CD4-positive, alpha-beta T cell (primary cell): ENCODE measurements around the gene UGT1A10. TPM values are rescaled to one million over a fixed set of nuclear protein-coding genes. Genes with fewer than 3 reads are reported as not detected.
"Not testable (repeated sequence)": the region's sequence is repeated elsewhere in the genome, so short reads cannot be mapped to it uniquely, and the experiment has no call there.

Experiments
- ATAC-seq: fragments of 200-7000 bp; cut with Tn5 transposase; one replicate; pipeline ENCODE4 v1.10.0; 2022; ENCODE audit warnings: mild to moderate bottlenecking; ENCODE audit not compliant: poor library complexity
- CTCF ChIA-PET: fragments of 350-600 bp; sonication (Branson Sonifier 250); formaldehyde crosslinking; loops from one replicate; lab custom pipeline; 2021; ENCODE audit warnings: antibody characterized with exemption, inconsistent platforms; lab: Charles Lee
- POLR2A ChIA-PET: fragments of 350-600 bp; sonication (Branson Sonifier 250); formaldehyde crosslinking; loops from one replicate; lab custom pipeline; 2021; ENCODE audit warnings: antibody characterized with exemption, inconsistent platforms; lab: Charles Lee
- DNase-seq, 14 experiments: peaks; one replicate each; pipeline ENCODE4 v3.0.0-alpha.2; 2013 to 2020; ENCODE audit warnings: mixed read lengths in 2 of 14
- H3K27ac ChIP-seq, 2 donors: one replicate each; pipeline versions ENCODE4 v1.5.1 to v1.7.0; 2013; ENCODE audit warnings: low read length in 2 of 2, low read depth in 1 of 2, mild to moderate bottlenecking in 1 of 2
- H3K27me3 ChIP-seq, 2 experiments: 1 replicate in 1 of 2; 2 replicates in 1 of 2; pipeline versions ENCODE4 v1.6.1 to v1.7.0; 2013; ENCODE audit warnings: low read length in 2 of 2, control low read depth in 1 of 2, mild to moderate bottlenecking in 1 of 2, moderate library complexity in 1 of 2; ENCODE audit not compliant: insufficient read depth in 2 of 2, control insufficient read depth in 1 of 2
- H3K36me3 ChIP-seq: one replicate; pipeline ENCODE4 v1.6.1; 2013; ENCODE audit warnings: low read length, control low read depth; ENCODE audit not compliant: insufficient read depth
- H3K4me1 ChIP-seq: one replicate; pipeline ENCODE4 v1.6.1; 2013; ENCODE audit warnings: low read length, control low read depth; ENCODE audit not compliant: insufficient read depth
- H3K4me3 ChIP-seq: one replicate; pipeline ENCODE4 v1.5.1; 2013; ENCODE audit warnings: mild to moderate bottlenecking, low read length, moderate library complexity
- H3K9me3 ChIP-seq, 2 experiments: 1 replicate in 1 of 2; 2 replicates in 1 of 2; pipeline versions ENCODE4 v1.6.1 to v1.7.0; 2013; ENCODE audit warnings: low read length in 2 of 2, mild to moderate bottlenecking in 2 of 2, control low read depth in 1 of 2, moderate library complexity in 1 of 2; ENCODE audit not compliant: control insufficient read depth in 1 of 2, insufficient read depth in 1 of 2
- H3K27ac Mint-ChIP-seq: one replicate; pipeline ENCODE4 v1.8.0; 2020; ENCODE audit warnings: mixed read lengths
- H3K27me3 Mint-ChIP-seq: one replicate; pipeline ENCODE4 v1.8.0; 2021; ENCODE audit warnings: mixed read lengths
- H3K36me3 Mint-ChIP-seq: one replicate; pipeline ENCODE4 v1.8.0; 2021; ENCODE audit warnings: low read depth, mixed read lengths
- H3K4me1 Mint-ChIP-seq: one replicate; pipeline ENCODE4 v1.8.0; 2021; ENCODE audit warnings: low read depth, mixed read lengths
- H3K4me3 Mint-ChIP-seq: one replicate; pipeline ENCODE4 v1.8.0; 2020; ENCODE audit warnings: mild to moderate bottlenecking, mixed read lengths
- H3K9me3 Mint-ChIP-seq: one replicate; pipeline ENCODE4 v1.8.0; 2020; ENCODE audit warnings: mixed read lengths
- CTCF ChIP-seq: fragments of 200-600 bp; IDR thresholded peaks from one replicate; pipeline ENCODE4 v1.8.0; 2022; ENCODE audit warnings: antibody characterized with exemption, mild to moderate bottlenecking
- intact Hi-C, 2 experiments: fragments of 100-400 bp; cut with DNase I in 1 of 2; cut with micrococcal nuclease in 1 of 2; formaldehyde crosslinking; loops; one replicate each; pipeline versions ENCODE4 v1.15.1 to v1.9.0; 2023 to 2025; cut with DNase I, micrococcal nuclease
- total RNA-seq, 174 experiments: library from RNA in 2 of 174; stranded (reverse) in 2 of 174; gene quantifications; one replicate each; pipeline ENCODE4 v1.2.3 and lab custom pipeline; 2021 to 2026

The UGT1A10 gene
- total RNA-seq, 2 experiments from 2014 or later = not detected

DNA sequence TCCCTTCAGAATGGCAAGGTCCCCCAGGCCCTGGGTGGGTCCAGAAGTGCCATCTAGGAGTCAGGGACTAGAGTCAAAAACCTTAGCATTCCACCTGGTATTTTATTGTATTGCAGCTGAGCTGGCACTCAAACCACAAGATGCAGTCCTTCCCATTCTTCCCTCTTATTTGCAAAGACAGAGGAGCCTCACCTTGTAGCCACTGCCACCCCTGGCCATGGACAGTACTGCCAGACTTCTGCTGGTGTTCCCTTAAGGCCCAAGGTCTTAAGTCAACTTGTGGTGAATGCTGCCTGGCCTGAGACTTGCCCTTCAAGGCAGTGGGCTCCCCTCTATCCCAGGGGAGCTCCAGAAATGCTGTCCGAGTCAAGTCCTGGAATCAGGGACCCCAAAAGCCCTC, 6.9 kb downstream of the UGT1A10 start:
- Histone ChIP-seq H3K4me1 (no peaks in the 10 kb centered on the region), H3K4me3 (no peak overlapping the region), H3K27me3 (no peaks in the 10 kb centered on the region), H3K9me3 (peaks cover 9 to 16% of the 10 kb centered on the region in 2 experiments), H3K36me3 (no peaks in the 10 kb centered on the region), H3K27ac (no peak overlapping the region)
- ATAC-seq (no peak), DNase-seq (no peak)
- POLR2A ChIA-PET = no interaction called here
- Mint-ChIP-seq H3K9me3 (peaks cover 6% of the 10 kb centered on the region), H3K27ac (no peak overlapping the region), H3K27me3 (peaks cover 24% of the 10 kb centered on the region), H3K4me3 (no peak overlapping the region), H3K4me1 (peaks cover 13% of the 10 kb centered on the region), H3K36me3 (no peaks in the 10 kb centered on the region)
- no peak for TF ChIP-seq CTCF
- intact Hi-C loops = no loop called here
- CTCF ChIA-PET = no interaction called here

DNA sequence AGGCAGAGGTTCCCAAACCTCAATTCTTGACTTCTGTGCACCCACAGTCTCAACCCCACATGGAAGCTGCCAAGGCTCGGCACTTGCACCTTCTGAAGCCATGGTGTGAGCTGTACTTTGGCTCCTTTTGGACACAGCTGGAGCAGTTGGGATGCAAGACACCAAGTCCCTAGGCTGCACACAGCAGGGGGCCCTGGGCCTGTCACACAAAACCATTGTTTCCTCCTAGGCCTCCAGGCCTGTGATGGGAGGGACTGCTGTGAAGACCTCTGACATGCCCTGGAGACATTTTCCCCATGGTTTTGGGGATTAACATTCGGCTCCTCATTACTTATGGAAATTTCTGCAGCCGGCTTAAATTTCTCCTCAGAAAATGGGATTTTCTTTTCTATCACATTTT, 9.8 kb downstream of the UGT1A10 start:
- H3K27ac ChIP-seq, ATAC-seq, H3K27ac Mint-ChIP-seq, H3K36me3 ChIP-seq, H3K4me1 ChIP-seq, H3K36me3 Mint-ChIP-seq, H3K9me3 Mint-ChIP-seq, intact Hi-C loops, H3K4me3 ChIP-seq, H3K27me3 ChIP-seq, POLR2A ChIA-PET, H3K4me1 Mint-ChIP-seq, DNase-seq, H3K4me3 Mint-ChIP-seq, CTCF ChIA-PET: not testable (repeated sequence)
- peaks cover 9 to 16% of the 10 kb centered on the region in 2 experiments for H3K9me3 ChIP-seq
- H3K27me3 Mint-ChIP-seq = peaks cover 33% of the 10 kb centered on the region

DNA sequence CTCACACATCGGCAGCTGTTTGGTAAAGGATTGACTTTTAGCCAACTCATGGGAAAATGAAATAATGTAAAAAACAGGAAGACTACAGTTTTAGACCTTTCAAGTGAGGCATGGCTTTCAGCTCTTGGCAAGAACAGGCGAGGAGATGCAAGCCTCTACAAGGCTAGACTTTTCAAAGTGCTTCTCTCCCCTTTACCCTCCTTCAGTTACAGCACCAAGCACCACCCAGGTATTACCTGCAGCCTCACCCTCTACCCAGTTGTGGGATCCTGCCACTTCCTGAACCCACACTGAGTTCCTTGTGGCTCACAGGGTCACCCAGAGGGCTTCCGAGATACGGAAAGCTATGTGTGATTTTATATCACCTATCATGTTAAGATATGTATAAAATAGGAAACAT, 14.7 kb downstream of the UGT1A10 start:
- peaks cover 2 to 3% of the 10 kb centered on the region in 2 experiments for H3K9me3 ChIP-seq
- intact Hi-C loops = no loop called here
- no peaks in the 10 kb centered on the region for H3K36me3 Mint-ChIP-seq
- ChIA-PET CTCF (no interaction called here), POLR2A (no interaction called here)
- no peak overlapping the region for H3K27ac ChIP-seq
- H3K27ac Mint-ChIP-seq = no peak overlapping the region
- H3K4me3 Mint-ChIP-seq = no peak overlapping the region
- H3K36me3 ChIP-seq = no peaks in the 10 kb centered on the region
- peaks cover 6% of the 10 kb centered on the region for H3K9me3 Mint-ChIP-seq
- ATAC-seq (no peak), DNase-seq (no peak)
- H3K4me1 ChIP-seq = no peaks in the 10 kb centered on the region
- peaks cover 0 to 4% of the 10 kb centered on the region in 2 experiments for H3K27me3 ChIP-seq
- peaks cover 51% of the 10 kb centered on the region for H3K27me3 Mint-ChIP-seq
- no peaks in the 10 kb centered on the region for H3K4me1 Mint-ChIP-seq
- no peak for TF ChIP-seq CTCF
- H3K4me3 ChIP-seq = no peak overlapping the region

- no peak overlapping the region for H3K4me3 ChIP-seq
- ChIA-PET CTCF (no interaction called here), POLR2A (no interaction called here)
- no peaks in the 10 kb centered on the region for H3K36me3 ChIP-seq
- no peak for DNase-seq
- TF ChIP-seq CTCF = no peak
- H3K27ac ChIP-seq = no peak overlapping the region
- H3K9me3 ChIP-seq = no peaks in the 10 kb centered on the region
- peaks cover 4% of the 10 kb centered on the region for H3K9me3 Mint-ChIP-seq
- H3K4me3 Mint-ChIP-seq = no peak overlapping the region
- H3K27me3 ChIP-seq = peaks cover 0 to 4% of the 10 kb centered on the region in 2 experiments
- no peaks in the 10 kb centered on the region for H3K4me1 Mint-ChIP-seq
- H3K27ac Mint-ChIP-seq = no peak overlapping the region
- intact Hi-C loops = no loop called here
- no peaks in the 10 kb centered on the region for H3K4me1 ChIP-seq
- H3K36me3 Mint-ChIP-seq = no peaks in the 10 kb centered on the region
- ATAC-seq = no peak
- H3K27me3 Mint-ChIP-seq = peaks cover 49% of the 10 kb centered on the region
Observed at GRCh38 chr2:233651430-233651829, 15.2 kb downstream of the UGT1A10 start.
